GM18909 (cell line): ENCODE measurements around the gene BAG5.

Experiments
- ATAC-seq: cut with Tn5 transposase; IDR thresholded peaks from one replicate; pipeline ENCODE4 v1.9.1; 2021; ENCODE audit warnings: mild to moderate bottlenecking; ENCODE audit not compliant: unreplicated experiment, poor library complexity

Gene BAG5

DNA sequence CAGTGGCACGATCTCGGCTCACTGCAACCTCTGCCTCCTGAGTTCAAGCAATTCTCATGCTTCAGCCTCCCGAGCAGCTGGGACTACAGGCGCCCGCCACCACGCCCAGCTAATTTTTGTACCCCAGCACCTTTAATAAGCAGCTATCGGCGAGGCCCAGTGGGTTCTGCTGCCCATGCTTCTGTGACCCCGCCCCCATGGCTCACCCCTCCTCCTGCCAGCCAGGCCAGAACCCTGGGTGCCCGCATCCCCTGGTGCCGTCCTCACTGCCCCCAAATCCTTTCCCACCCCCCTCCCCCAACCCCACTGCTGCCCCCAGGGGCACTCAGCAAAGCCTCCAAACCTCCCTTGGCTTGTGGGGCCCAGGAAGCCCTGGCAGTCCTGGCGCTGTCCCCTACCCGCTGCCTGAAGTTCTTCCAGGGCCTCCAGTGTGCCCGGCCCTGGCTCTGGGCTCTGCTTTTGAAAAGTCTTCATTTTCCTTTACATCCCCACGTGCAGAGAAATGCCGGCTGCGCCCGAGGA is 14.5 kb downstream of the BAG5 start:
- ATAC-seq, result no peak

DNA sequence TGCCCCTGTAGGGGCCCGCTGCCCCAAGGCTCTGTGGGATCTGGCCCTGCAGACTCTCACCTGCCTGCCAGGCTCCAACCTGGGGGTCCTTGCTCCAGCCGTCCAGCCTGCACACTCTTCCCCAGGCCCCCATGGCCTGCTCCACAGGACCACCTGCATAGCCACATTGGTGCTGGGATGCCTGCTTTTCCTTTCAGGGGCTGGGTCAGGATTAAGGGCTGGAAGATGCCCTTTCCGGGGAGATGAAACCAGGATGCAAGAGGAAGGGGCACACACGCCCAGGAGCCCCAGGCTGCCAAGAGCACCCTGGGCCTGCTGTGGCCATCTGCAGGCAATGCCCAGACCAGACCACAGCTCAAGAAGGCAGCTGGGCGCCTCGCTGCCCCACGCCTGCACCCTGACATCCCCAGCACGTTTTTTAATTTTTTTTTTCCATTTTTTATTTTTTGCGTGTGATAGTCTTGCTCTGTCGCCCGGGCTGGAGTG is 15.0 kb downstream of the BAG5 start:
- ATAC-seq, result no peak

DNA sequence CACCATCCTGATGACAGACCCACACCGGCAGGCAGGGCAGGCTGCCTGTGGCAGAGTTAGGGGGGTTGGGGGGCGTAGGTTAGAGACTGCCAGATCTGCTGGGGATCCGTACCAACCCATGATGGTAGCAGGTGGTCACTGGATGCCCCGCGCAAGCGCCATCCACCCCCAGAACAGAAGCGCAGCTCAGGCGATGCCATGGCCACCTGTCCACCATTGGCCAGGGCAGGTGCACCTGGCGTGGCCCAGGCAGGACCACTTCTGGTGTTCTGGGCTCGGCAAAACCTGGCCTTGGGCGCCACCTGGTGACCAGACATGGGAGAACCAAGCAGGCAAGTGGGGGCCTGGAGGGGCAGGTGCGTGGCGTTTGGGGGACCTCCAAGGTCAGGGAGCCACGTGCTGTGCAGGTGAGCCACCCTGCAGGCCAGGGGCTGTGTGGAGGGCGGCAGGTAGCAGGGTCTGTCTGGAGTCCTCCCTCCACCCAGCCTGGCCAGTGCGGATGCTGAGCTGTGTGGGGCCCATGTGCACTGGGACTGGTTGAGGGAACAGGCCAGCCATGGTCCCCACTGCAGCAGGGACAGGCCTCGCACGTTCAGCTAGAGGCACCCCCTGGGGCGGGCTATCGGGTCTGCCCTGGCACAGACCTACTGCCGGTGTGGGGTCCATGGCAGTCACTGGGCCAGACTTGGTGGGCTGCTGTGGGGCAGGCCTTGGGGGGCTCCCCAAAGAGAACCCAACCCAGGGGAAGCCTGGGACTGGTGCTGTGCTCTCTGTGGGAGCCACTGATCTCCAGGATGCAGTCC is 15.6 kb downstream of the BAG5 start:
- ATAC-seq, result peak; percentile 47

DNA sequence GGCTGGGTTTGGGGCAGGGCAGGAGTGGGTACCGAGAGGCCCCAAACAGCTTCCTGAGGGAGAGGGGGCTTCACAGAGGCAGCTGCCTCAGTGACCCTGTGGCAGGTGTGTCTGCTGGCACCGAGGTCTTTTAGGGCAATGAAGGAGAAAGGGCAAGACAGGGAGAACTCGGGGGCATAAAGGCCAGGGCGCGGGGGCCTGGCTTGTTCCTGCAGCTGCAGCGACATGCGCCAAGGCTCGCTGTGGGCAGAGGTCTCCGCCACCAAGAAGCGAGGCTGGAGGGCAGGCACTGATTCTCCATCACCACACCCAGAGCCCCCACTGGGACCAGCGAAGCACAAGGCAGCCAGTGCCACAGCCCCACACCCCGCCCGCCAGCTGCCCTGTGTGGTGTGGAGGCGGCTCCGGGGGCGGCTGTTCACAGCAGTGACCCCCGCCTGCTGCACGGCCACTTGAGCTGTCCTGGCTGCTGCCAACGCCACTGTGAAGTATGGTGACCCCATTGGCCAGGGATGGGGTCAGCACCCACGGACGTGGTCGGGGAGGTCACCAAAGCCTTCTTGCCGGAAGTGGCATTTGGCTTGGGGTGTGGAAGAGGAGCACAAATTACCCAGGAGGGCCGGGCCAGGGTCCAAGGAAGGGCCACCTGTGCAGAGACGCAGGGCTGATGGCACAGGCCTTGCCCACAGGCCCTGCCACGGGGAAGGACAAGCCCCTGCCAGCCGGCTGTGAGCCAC is 16.4 kb downstream of the BAG5 start:
- no peak for ATAC-seq

DNA sequence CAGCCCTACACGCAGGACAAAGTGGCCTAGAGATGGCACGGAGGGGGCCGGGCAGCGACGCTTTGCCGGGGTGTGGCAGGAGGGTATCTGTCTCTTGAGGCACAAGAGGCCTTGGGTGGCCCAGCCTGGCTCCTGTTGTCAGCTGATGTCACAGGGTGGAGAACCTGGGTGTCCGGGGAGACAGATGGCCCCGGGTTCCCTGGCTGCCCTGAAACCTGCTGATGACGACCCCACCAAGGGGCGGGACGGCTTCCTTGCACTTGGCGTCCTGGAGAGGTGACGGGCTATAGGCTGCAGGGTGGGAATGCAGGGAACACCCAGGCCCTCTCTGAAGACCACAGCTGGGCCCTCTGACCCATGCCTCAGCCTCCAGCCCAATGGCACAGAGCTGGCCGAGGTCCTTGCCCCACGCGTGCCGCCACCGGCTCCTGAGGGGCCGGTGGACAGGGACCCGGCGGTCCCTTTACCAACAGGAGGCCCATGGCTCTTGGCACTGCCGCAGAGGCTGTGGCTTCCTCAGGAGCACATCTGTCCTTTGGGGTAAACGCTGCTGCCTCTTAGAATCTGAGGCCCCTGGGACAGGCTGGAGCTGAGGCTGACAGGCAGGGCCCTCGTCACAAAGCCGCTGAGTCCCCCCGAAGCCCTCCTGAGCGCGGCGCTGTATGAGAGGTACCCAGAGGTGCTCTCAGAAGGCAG is 17.1 kb downstream of the BAG5 start:
- ATAC-seq, result no peak

DNA sequence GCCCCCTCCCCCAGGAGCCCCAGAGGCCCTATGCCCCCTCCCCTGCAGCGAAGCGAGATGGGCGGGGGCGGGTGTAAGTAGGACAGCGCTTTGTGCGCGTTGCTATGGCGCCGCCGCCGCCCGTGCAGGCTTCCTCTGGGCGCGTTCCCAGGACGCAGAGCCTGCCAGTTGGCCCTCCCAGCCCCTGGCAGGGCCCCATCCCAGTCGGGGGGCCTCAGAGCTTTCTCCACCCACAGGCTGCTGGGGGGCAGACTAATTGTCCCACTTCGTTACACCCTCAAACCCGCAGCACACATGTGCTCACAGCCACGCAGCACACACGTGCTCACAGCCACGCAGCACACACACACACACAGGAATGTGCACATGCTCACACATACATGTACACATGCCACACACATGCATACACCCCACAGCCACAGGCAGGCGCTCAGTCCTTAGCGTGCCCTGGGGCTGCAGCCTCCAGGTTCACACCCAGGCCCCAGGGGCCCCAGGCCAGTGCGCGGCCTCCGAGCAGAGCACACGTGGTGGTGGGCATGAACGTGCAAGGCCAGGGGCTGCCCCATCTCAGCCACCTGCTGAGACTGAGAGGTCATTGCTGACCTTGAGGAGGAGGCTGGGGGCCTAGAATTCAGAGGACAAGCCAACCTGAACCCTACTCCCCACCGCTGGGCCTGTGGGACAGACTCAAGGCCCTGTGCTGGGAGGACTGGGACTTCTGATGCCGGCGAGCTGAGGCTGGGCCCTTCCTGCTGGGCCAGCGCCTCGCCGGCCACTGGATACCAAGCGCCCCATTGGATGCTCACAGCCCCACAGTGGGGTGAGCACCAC is 17.9 kb downstream of the BAG5 start:
- ATAC-seq, result no peak

DNA sequence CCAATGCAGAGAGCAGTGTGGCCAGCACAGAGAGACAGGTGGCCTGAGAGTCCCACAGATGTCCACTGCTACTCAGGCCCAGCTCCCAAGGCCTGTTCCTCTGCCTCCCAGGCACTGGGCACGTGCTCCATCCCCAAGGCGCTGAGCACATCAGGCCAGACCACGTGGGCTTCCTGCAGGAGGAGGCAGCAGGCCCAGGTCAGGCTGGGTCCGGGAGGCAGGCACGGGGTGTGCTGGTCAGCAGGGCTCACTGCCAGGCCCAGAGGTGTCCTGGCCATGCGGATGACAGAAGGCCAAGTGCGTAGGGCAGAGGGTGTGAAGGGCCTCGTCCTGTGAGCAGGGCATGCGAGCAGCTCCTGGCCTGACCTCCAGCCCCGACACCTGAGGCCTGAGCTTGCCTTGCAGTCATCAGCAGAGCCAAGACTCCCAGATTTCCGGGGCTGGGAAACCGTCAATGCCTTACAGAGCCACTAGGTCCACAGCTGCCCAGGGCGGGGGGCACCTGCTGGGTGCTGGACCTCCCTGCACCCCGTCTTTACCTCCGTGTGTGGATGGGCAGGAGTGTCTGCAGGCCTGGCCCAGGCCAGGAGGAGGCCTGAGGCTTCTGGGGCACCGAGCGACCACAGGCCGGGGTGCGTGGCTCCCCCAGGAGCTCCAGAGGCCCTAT is 18.6 kb downstream of the BAG5 start:
- no peak for ATAC-seq

DNA sequence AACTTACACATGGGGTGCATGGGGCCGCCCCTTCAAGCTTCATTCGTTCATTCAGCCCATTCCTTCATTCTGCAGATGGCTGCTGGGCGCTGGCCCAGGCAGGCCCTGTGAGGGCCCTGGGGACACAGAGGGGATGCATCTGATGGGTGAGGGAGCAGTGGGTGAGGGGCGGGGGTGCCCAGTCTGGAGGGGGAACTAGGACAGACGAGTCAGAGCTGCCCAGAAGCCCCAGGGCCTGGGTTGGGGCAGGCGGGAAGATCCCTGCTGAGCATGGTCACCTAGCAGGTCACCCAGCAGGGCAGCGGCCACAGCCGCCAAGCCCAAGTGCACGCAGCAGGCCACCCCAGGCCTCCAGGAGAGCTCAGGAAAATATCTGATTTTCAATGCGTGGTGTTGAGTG is 19.3 kb downstream of the BAG5 start:
- ATAC-seq, result no peak

DNA sequence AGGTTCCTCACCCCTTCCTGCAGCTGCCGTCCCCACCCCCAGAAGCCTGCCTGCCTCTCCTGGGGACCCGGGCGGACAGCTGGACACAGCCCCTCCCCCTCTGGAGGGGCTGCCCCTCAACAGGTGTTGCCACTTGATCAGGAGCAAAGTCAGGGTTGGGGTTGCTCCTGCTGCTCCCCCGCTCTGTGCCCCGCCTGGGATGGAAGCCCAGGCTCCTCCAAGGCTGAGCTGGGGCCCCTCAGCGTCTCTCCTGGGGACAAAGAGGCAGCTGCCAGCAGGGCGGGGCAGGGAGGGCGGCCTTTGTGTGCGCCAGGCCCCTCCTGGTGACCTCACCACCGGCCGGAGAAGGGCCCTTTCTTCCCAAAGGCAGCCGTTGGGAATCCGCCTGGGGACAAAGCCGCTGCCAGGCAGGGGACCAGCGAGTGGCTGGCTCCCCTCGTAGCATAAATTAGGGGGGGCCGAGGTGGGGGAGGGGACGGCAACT is 19.8 kb downstream of the BAG5 start:
- no peak for ATAC-seq

DNA sequence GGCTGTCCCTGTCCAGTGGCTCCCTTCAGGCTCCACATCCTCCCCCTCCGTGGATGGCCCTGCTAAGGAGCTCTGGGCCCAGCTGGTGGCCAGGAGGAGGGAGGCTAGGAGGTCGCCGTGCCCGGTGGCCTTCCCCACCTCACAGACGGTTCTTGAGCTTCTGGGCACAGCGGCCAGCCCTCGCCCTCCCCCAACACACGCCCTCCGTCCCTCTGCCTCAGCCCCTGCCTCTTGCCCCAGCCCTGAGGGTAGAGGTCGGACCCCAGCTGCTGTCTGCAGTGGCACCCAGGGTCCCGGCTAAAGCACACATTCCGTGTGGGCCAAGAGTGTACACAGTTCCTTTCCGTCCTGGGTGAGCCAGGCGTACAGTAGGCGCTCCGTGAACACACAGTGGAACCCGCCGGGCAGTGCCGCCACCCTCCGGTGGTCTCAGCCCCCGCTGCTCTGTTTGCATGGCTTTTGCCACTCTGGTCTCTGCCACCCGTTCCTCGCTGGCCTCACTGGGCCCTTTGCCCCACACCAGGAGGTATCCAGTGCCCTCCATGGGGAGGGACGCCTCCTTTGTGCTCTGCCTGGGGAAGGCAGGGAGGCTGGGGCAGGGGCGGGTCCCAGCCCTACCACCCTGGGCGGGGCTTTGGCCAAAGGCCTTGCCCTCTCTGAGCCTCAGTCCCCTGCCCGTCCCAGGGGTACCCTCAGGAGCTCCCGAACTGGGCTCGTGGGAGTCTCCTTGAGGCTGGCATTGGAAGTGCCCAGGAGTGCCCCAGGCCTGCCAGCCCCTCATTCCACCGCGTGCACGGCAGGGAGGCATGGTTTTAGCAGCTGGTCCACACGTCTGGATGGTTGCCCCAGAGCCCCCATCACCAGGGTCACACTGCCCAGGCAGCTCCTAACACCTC is 20.5 kb downstream of the BAG5 start:
- ATAC-seq, result no peak

DNA sequence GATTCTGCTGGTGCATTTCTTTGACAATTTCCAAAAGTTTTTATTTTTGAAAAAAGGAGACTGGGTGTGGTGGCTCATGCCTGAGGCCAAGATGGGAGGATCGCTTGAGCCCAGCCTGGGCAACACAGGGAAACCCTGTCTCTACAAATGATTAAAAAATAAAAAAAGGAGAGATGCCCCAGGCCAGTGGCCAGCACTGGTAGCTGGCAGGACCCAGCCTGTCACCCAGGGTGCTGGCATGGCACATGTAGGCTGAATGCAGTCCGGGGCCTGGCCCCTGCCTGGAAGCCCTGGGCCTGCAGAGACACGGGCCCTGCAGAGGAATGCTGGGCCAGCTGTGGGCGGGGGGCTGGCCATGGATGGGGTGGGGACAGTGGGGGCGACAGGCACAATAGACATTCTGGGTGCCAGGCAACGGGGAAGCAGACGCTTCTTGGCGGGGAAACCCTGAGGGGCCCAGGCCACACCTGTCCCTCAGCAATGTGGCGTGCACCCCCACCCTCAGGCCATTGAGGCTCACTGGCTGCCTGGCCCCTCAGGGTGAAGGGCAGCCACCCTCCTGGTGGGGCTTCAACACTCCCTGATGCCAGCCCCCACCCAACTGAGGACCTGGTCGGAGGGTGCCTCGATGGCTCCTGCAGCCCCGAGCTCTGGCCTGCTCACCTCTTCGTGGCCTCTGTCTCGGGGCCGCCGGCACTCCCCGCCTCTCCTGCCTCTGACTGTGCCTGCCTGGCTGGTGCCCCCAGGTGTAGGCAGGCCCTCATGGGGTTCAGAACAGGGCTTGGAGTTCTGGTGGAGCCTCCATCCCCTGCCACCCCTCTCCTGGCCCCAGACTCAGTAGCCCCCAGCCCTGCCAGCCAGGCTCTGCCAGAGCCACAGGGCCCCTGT is 21.4 kb downstream of the BAG5 start:
- no peak for ATAC-seq

DNA sequence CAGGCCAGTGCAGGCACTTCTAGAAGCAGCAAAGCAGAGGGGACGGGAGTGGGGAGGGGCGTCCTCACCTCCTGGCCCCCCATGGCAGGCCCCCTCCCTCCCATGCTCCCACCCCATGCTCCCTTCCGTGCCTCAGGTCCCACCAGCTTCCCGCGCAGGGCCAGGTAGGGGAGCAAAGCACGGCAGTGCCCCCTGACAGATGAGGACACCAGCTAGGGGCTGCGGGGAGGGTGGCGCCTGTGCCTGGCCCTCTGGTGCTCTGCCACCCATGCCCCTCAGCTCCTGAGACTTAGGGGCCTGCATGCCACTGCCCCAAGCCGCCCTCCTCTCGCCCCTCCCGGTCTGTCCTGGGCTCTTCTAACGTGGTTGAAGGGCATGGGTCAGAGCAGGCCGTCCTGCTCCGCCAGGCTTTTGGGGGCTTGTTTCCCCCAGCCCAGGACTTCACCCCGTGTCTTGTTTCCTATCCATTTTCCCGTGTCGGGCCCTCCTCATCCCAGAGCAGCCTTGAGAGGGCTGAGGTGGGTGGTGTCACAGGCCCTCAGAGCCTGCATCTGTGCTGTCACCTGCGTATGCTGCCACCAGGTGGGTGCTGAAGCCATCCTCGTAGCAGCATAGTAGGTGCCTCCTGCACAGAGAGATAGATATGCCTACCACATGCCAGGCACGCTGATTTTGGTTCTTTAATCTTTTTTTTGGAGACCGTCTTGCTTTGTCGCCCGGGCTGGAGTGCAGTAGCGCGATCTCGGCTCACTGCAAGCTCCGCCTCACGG is 23.2 kb downstream of the BAG5 start:
- ATAC-seq, result no peak

DNA sequence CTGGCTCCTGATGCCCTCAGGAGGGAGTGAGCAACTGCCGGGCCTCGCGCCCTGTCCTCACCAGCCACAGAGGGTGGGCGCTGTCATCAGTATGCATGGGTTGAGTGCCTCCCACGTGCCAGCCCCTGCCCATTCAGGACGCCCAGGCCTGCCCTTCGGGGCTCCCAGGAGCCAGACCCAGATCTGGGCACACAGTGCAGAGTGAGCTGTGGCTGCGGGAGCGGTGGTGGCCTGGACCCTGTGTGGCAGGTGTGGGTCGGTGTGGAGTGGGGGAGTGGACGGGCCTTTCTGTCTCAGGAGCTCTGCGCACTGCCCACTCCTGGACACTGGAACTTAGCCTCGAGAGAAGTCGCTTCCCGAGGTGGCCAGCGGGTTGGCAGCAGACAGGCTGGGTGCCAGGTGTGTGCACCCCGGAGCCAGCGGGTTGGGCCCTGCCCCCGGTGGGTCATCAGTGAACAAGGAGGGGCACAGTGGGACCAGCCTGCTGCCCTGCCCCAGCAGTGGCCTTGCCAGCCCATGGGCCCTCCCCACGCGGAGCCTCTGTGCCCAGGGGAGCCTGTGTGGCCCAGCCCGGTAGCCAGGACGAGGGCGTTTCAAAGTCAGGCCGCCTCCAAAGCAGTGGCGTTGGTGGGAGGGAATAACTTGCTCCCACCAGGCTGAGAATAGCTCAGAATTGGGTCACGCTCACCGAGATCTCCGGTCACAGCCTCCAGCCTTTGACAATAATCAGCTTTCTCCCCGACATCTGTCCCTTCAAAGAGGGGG is 24.0 kb downstream of the BAG5 start:
- no peak for ATAC-seq

DNA sequence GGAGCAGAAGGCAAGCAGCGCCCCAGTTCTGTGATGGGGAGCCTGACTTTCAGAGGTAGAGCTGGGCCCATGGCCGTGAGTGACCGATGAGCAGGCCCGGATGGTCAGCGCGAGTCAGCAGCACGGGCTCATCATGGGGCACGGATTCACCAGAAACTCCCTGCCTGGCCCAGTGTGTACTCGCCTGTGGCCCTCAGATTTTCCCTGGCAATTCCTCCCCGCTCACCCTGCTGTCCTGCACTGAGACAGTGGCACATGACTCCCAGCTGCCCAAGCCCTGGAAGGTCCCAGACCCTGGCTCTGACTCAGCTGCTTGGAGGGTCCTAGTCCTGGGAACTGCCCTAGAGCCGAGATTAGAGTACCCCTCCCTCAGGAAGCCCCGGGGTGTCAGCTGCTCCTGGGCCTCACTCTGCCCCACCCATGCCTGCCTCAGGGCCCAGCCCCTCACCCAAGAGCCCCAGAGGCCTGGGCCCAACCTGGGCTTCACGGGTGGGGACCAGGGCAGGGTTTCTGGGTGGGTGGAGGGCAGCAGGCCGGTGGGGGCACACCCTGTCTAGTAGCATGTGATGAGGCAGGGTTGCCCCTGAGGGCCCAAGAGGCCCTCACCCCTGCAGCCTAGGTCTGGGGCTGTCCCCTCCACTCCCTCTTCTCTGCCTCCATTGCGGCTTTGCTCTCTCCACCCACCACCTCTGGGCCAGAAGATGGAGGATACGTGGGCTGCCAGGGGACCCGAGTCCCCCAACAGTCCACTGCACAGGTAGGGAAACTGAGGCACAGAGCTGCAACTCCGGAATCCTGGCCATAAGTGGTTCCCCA is 25.1 kb downstream of the BAG5 start:
- ATAC-seq, result no peak

DNA sequence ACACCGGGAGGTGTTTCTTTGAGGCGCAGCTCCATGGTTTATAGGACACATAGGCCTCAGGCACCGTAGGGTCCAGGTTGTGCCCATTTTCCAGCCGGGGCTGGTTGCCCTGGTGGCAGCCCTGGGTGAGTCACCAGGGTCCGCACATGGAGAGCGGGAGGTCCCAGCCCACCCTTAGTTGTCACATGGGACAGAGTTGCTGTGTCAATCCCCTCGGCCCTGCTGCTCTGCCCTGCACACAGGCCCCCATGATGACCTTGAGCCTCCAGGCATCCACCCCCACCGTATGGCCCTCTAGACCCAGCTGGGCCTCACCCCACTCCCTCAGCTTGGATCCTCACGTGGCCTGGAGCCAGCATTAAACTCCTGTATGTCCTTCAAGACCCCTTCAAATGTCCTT is 25.8 kb downstream of the BAG5 start:
- ATAC-seq, result no peak
